ENCODE data around the gene PDPK1. TPM values are rescaled to one million over a fixed set of nuclear protein-coding genes. Genes with fewer than 3 reads are reported as not detected.

Gene PDPK1
- total RNA-seq, 2 donors from 2014 or later, result 29.2 to 30.3 TPM

- no peak overlapping the region for H3K9ac ChIP-seq (ENCODE audit: extremely low read depth, low read length, poor library complexity, severe bottlenecking)
- no peaks in the 10 kb centered on the region for H3K36me3 Mint-ChIP-seq (ENCODE audit: low read depth)
- no peaks in the 10 kb centered on the region for H3K27me3 ChIP-seq (ENCODE audit: control insufficient read depth, insufficient read depth, low read length, poor library complexity, severe bottlenecking)
- no peaks in the 10 kb centered on the region for H3K9me3 Mint-ChIP-seq
- WGBS, 2 experiments (ENCODE audit: insufficient coverage in 1 of 2, insufficient read length in 1 of 2), result 90 to 92% methylated on average over 14 of the region's 14 CpGs
- H3K27ac Mint-ChIP-seq, result no peak overlapping the region
- no peak overlapping the region for H3K4me3 ChIP-seq (ENCODE audit: low read length)
- no peaks in the 10 kb centered on the region for H3K4me1 ChIP-seq (ENCODE audit: control insufficient read depth, insufficient read depth, low read length)
- H3K4me3 Mint-ChIP-seq, result no peak overlapping the region
- H3K9me3 ChIP-seq (ENCODE audit: control insufficient read depth, low read length), result no peaks in the 10 kb centered on the region
- peaks cover 14% of the 10 kb centered on the region for H3K4me1 Mint-ChIP-seq
- no peaks in the 10 kb centered on the region for H3K27me3 Mint-ChIP-seq (ENCODE audit: insufficient read depth)
- TF ChIP-seq CTCF (conservative IDR thresholded peaks at IDR 0.05), result no peak
- no peak overlapping the region for H3K27ac ChIP-seq (ENCODE audit: low read depth, low read length)
- DNase-seq, result no peak
- peaks cover 3% of the 10 kb centered on the region for H3K36me3 ChIP-seq (ENCODE audit: control insufficient read depth, insufficient read depth, low read length)
Measured at GRCh38 chr16:2507052-2507659, 30.7 kb upstream of the PDPK1 start.

DNA sequence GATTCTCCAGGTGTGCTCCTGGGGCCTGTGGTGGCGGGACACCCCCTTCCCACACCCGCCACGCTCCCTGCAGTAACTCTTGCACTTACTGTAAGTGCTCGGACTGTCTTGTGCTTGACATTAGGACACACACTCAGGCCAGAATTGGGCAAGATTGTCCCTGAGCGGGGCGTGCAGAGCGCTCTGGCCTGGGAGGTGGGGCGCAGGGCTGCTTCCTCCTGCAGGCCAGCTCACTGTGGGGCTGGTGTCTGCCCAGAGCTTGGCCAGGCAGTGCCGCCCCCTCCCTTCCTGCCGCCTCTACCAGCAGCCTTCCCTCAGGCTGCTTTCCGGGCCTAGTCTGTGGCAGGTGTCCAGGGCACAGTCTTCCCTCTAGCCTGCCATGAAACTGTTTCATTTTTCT is 30.2 kb upstream of the PDPK1 start:
- no peak for TF ChIP-seq CTCF (conservative IDR thresholded peaks at IDR 0.05)

GRCh38 chr16:2508722-2509400 is 29.0 kb upstream of the PDPK1 start:
- H3K9me3 ChIP-seq (ENCODE audit: control insufficient read depth, low read length), result no peaks in the 10 kb centered on the region
- H3K36me3 Mint-ChIP-seq (ENCODE audit: low read depth), result no peaks in the 10 kb centered on the region

More for the DNA sequence above, 30.2 kb upstream of the PDPK1 start:
- no peaks in the 10 kb centered on the region for H3K36me3 Mint-ChIP-seq (ENCODE audit: low read depth)
- Histone ChIP-seq H3K9me3 (ENCODE audit: control insufficient read depth, low read length) (no peaks in the 10 kb centered on the region), H3K36me3 (ENCODE audit: control insufficient read depth, insufficient read depth, low read length) (peaks cover 1% of the 10 kb centered on the region), H3K9ac (ENCODE audit: extremely low read depth, low read length, poor library complexity, severe bottlenecking) (no peak overlapping the region), H3K27me3 (ENCODE audit: control insufficient read depth, insufficient read depth, low read length, poor library complexity, severe bottlenecking) (no peaks in the 10 kb centered on the region), H3K4me3 (ENCODE audit: low read length) (no peak overlapping the region), H3K4me1 (ENCODE audit: control insufficient read depth, insufficient read depth, low read length) (peaks cover 3% of the 10 kb centered on the region), H3K27ac (ENCODE audit: low read depth, low read length) (no peak overlapping the region)
- no peaks in the 10 kb centered on the region for H3K27me3 Mint-ChIP-seq (ENCODE audit: insufficient read depth)
- DNase-seq, result no peak
- H3K27ac Mint-ChIP-seq, result no peak overlapping the region
- H3K4me1 Mint-ChIP-seq, result peaks cover 19% of the 10 kb centered on the region
- no peak overlapping the region for H3K4me3 Mint-ChIP-seq
- 92 to 100% methylated on average over 8 to 11 of the region's 11 CpGs for WGBS, 2 experiments (ENCODE audit: insufficient coverage in 1 of 2, insufficient read length in 1 of 2)
- no peaks in the 10 kb centered on the region for H3K9me3 Mint-ChIP-seq

More at GRCh38 chr16:2508722-2509400, 29.0 kb upstream of the PDPK1 start:
- Mint-ChIP-seq H3K9me3 (no peaks in the 10 kb centered on the region), H3K27ac (no peak overlapping the region), H3K4me1 (peaks cover 25% of the 10 kb centered on the region), H3K4me3 (no peak overlapping the region), H3K27me3 (ENCODE audit: insufficient read depth) (no peaks in the 10 kb centered on the region)
- Histone ChIP-seq H3K36me3 (ENCODE audit: control insufficient read depth, insufficient read depth, low read length) (no peaks in the 10 kb centered on the region), H3K4me1 (ENCODE audit: control insufficient read depth, insufficient read depth, low read length) (peaks cover 9% of the 10 kb centered on the region), H3K9ac (ENCODE audit: extremely low read depth, low read length, poor library complexity, severe bottlenecking) (no peak overlapping the region), H3K27ac (ENCODE audit: low read depth, low read length) (no peak overlapping the region), H3K27me3 (ENCODE audit: control insufficient read depth, insufficient read depth, low read length, poor library complexity, severe bottlenecking) (no peaks in the 10 kb centered on the region), H3K4me3 (ENCODE audit: low read length) (no peak overlapping the region)
- WGBS, 2 experiments (ENCODE audit: insufficient coverage in 1 of 2, insufficient read length in 1 of 2), result 88 to 89% methylated on average over 9 to 18 of the region's 18 CpGs
- peak; percentile 33 for TF ChIP-seq CTCF (conservative IDR thresholded peaks at IDR 0.05)
- no peak for DNase-seq
